Effector memory CD4-positive, alpha-beta T cell (primary cell): ENCODE results near the gene TSPAN9.

Experiments
- DNase-seq, 3 donors: peaks; one replicate each; pipeline ENCODE4 v3.0.0-alpha.2; 2020
- H3K27ac ChIP-seq: 2 replicates; pipeline ENCODE4 v1.7.0; 2013; ENCODE audit warnings: mild to moderate bottlenecking, low read length, moderate library complexity; ENCODE audit not compliant: insufficient read depth, poor library complexity, severe bottlenecking
- H3K27me3 ChIP-seq: replicated peaks from 2 replicates; pipeline ENCODE4 v1.7.0; 2013; ENCODE audit warnings: mild to moderate bottlenecking, low read length; ENCODE audit not compliant: insufficient read depth, control insufficient read depth, poor library complexity, severe bottlenecking
- H3K36me3 ChIP-seq: 2 replicates; pipeline ENCODE4 v1.7.0; 2013; ENCODE audit warnings: mild to moderate bottlenecking, low read length, moderate library complexity; ENCODE audit not compliant: control insufficient read depth, insufficient read depth
- H3K4me1 ChIP-seq: 2 replicates; pipeline ENCODE4 v1.7.0; 2013; ENCODE audit warnings: low read length, mild to moderate bottlenecking; ENCODE audit not compliant: control insufficient read depth, insufficient read depth, poor library complexity, severe bottlenecking
- H3K4me3 ChIP-seq: 2 replicates; pipeline ENCODE4 v1.7.0; 2013; ENCODE audit warnings: low read length, low read depth, mild to moderate bottlenecking; ENCODE audit not compliant: insufficient read depth, poor library complexity, severe bottlenecking
- H3K9me3 ChIP-seq: 2 replicates; pipeline ENCODE4 v1.7.0; 2013; ENCODE audit warnings: mild to moderate bottlenecking, low read length, moderate library complexity; ENCODE audit not compliant: control insufficient read depth

TSPAN9 gene

GRCh38 chr12:3223601-3224529 is 146.7 kb downstream of the TSPAN9 start:
- Histone ChIP-seq H3K27ac (no peak overlapping the region), H3K36me3 (no peaks in the 10 kb centered on the region), H3K4me3 (no peak overlapping the region), H3K27me3 (no peaks in the 10 kb centered on the region), H3K4me1 (no peaks in the 10 kb centered on the region), H3K9me3 (no peaks in the 10 kb centered on the region)
- DNase-seq, result no peak

GRCh38 chr12:3224530-3224903 is 147.3 kb downstream of the TSPAN9 start:
- H3K9me3 ChIP-seq, result no peaks in the 10 kb centered on the region
- H3K36me3 ChIP-seq, result no peaks in the 10 kb centered on the region
- no peaks in the 10 kb centered on the region for H3K4me1 ChIP-seq
- H3K27me3 ChIP-seq, result no peaks in the 10 kb centered on the region
- no peak overlapping the region for H3K4me3 ChIP-seq
- DNase-seq, result no peak
- H3K27ac ChIP-seq, result no peak overlapping the region

- Histone ChIP-seq H3K4me3 (no peak overlapping the region), H3K9me3 (no peaks in the 10 kb centered on the region), H3K27ac (no peak overlapping the region), H3K4me1 (no peaks in the 10 kb centered on the region), H3K27me3 (no peaks in the 10 kb centered on the region), H3K36me3 (no peaks in the 10 kb centered on the region)
- no peak for DNase-seq
Measured at GRCh38 chr12:3225154-3225795, 148.1 kb downstream of the TSPAN9 start.

GRCh38 chr12:3225796-3226180 is 148.6 kb downstream of the TSPAN9 start:
- no peaks in the 10 kb centered on the region for H3K36me3 ChIP-seq
- H3K27me3 ChIP-seq, result no peaks in the 10 kb centered on the region
- H3K9me3 ChIP-seq, result no peaks in the 10 kb centered on the region
- no peak overlapping the region for H3K27ac ChIP-seq
- no peaks in the 10 kb centered on the region for H3K4me1 ChIP-seq
- H3K4me3 ChIP-seq, result no peak overlapping the region
- no peak for DNase-seq

- Histone ChIP-seq H3K4me3 (no peak overlapping the region), H3K36me3 (no peaks in the 10 kb centered on the region), H3K27me3 (no peaks in the 10 kb centered on the region), H3K27ac (no peak overlapping the region), H3K4me1 (no peaks in the 10 kb centered on the region), H3K9me3 (no peaks in the 10 kb centered on the region)
- no peak for DNase-seq
Measured at GRCh38 chr12:3226264-3226663, 149.1 kb downstream of the TSPAN9 start.

- Histone ChIP-seq H3K9me3 (no peaks in the 10 kb centered on the region), H3K27ac (no peak overlapping the region), H3K27me3 (no peaks in the 10 kb centered on the region), H3K36me3 (no peaks in the 10 kb centered on the region), H3K4me1 (no peaks in the 10 kb centered on the region), H3K4me3 (no peak overlapping the region)
- DNase-seq, result no peak
Measured at GRCh38 chr12:3227076-3227975, 150.1 kb downstream of the TSPAN9 start.

- no peak for DNase-seq
- no peak overlapping the region for H3K4me3 ChIP-seq
- no peaks in the 10 kb centered on the region for H3K9me3 ChIP-seq
Measured at GRCh38 chr12:3228552-3228951, 151.4 kb downstream of the TSPAN9 start.

GRCh38 chr12:3229577-3229976 is 152.4 kb downstream of the TSPAN9 start:
- Histone ChIP-seq H3K27ac (no peak overlapping the region), H3K4me3 (no peak overlapping the region), H3K27me3 (no peaks in the 10 kb centered on the region), H3K9me3 (no peaks in the 10 kb centered on the region), H3K4me1 (no peaks in the 10 kb centered on the region), H3K36me3 (no peaks in the 10 kb centered on the region)
- DNase-seq, result no peak

More at GRCh38 chr12:3228552-3228951, 151.4 kb downstream of the TSPAN9 start:
- H3K27me3 ChIP-seq, result no peaks in the 10 kb centered on the region
- H3K27ac ChIP-seq, result no peak overlapping the region
- H3K36me3 ChIP-seq, result no peaks in the 10 kb centered on the region
- no peaks in the 10 kb centered on the region for H3K4me1 ChIP-seq

GRCh38 chr12:3230758-3231375 is 153.7 kb downstream of the TSPAN9 start:
- H3K4me3 ChIP-seq, result no peak overlapping the region
- no peaks in the 10 kb centered on the region for H3K9me3 ChIP-seq
- no peak overlapping the region for H3K27ac ChIP-seq
- H3K27me3 ChIP-seq, result no peaks in the 10 kb centered on the region
- no peak for DNase-seq
- no peaks in the 10 kb centered on the region for H3K4me1 ChIP-seq
- H3K36me3 ChIP-seq, result no peaks in the 10 kb centered on the region
